Adrenal gland (tissue), 5 donors: ENCODE results near the gene RIMBP2.

Experiments
- POLR2A ChIP-seq, 2 donors: fragments of 450-650 bp; IDR thresholded peaks; one replicate each; pipeline ENCODE4 v1.6.1; 2017; ENCODE audit warnings: antibody characterized with exemption in 2 of 2, mild to moderate bottlenecking in 2 of 2, moderate library complexity in 1 of 2
- TF ChIP-seq, protein P1 (sequence below), 6 experiments: fragments of 450-650 bp in 4 of 6; fragments of 200-600 bp in 2 of 6; sonication (generic) in 1 of 6; IDR thresholded peaks; 1 replicate in 5 of 6; 2 replicates in 1 of 6; pipeline versions ENCODE4 v1.5.1 to v1.8.0; 2016 to 2021; ENCODE audit warnings: antibody characterized with exemption in 6 of 6, mild to moderate bottlenecking in 2 of 6, moderate library complexity in 1 of 6
- donor health status: DM: no; HTN: no; CAD: no.

DNA sequence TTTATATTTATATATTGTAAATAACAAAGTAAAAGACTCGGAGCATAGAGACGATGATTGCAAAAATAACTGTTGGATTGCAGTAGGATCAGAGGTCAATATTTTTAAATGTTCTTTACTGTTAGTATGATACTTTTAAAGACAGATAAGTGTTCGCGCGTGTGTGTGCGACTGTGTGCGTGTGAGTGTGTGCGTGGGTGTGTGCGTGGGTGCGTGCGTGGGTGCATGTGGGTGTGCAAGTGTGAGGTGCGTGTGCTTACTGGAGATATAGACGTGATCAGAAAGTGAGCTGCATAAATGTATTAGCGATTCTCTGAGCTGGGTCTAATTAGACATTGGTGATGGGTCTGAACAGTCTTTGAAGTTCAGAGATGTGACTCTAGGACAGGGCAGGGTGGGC is 142.9 kb downstream of the RIMBP2 start:
- TF ChIP-seq POLR2A (IDR thresholded peaks at IDR 0.05): no peak
- TF ChIP-seq, protein P1, sequence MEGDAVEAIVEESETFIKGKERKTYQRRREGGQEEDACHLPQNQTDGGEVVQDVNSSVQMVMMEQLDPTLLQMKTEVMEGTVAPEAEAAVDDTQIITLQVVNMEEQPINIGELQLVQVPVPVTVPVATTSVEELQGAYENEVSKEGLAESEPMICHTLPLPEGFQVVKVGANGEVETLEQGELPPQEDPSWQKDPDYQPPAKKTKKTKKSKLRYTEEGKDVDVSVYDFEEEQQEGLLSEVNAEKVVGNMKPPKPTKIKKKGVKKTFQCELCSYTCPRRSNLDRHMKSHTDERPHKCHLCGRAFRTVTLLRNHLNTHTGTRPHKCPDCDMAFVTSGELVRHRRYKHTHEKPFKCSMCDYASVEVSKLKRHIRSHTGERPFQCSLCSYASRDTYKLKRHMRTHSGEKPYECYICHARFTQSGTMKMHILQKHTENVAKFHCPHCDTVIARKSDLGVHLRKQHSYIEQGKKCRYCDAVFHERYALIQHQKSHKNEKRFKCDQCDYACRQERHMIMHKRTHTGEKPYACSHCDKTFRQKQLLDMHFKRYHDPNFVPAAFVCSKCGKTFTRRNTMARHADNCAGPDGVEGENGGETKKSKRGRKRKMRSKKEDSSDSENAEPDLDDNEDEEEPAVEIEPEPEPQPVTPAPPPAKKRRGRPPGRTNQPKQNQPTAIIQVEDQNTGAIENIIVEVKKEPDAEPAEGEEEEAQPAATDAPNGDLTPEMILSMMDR (IDR thresholded peaks at IDR 0.05): no peak
